Tibial nerve (tissue), 4 donors: ENCODE data around the gene MCU.

Experiments
- CTCF ChIP-seq, 5 experiments: fragments of 200-600 bp in 3 of 5; fragments of 450-650 bp in 2 of 5; sonication (generic) in 3 of 5; IDR thresholded peaks; one replicate each; pipeline ENCODE4 v1.5.1; 2016 to 2019; ENCODE audit warnings: antibody characterized with exemption in 5 of 5, mild to moderate bottlenecking in 3 of 5, moderate library complexity in 2 of 5
- EP300 ChIP-seq, 2 donors: sonication (generic); formaldehyde crosslinking; IDR thresholded peaks; one replicate each; pipeline ENCODE4 v1.6.1; 2017; ENCODE audit warnings: antibody characterized with exemption in 2 of 2, mild to moderate bottlenecking in 1 of 2
- POLR2A ChIP-seq, 2 donors: fragments of 450-650 bp; IDR thresholded peaks; one replicate each; pipeline ENCODE4 v1.6.1; 2017; ENCODE audit warnings: antibody characterized with exemption in 2 of 2, mild to moderate bottlenecking in 2 of 2, moderate library complexity in 2 of 2

GRCh38 chr10:72924351-72924750 lies 232.4 kb downstream of the MCU start:
- TF ChIP-seq CTCF (IDR thresholded peaks at IDR 0.05) (no peak), EP300 (IDR thresholded peaks at IDR 0.05) (no peak), POLR2A (IDR thresholded peaks at IDR 0.05) (no peak)
